Measurements from ENCODE around the gene LGR6.

DNA sequence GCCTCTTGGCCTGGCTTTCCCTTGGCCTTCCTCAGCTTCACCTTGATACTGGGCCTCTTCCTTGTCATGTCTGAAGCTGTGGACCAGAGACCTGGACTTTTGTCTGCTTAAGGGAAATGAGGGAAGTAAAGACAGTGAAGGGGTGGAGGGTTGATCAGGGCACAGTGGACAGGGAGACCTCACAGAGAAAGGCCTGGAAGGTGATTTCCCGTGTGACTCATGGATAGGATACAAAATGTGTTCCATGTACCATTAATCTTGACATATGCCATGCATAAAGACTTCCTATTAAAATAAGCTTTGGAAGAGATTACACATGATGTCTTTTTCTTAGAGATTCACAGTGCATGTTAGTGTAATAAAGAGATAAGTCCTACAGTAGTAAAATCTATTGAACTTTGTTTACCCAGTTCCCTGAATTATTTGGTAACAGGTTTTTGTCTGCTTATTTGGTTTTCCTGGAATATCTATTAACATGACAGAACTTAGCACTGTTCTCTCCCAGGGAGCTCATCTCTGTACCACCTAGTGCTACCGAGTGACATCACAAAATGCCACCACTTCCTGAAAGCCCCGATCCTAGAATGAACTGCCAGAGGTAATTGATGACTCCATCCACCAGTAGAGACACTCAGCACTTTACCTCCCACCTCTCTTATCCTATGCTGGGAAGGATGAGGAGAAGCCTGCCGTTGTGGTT lies 125.9 kb downstream of the LGR6 start:
- TF ChIP-seq, protein P1, sequence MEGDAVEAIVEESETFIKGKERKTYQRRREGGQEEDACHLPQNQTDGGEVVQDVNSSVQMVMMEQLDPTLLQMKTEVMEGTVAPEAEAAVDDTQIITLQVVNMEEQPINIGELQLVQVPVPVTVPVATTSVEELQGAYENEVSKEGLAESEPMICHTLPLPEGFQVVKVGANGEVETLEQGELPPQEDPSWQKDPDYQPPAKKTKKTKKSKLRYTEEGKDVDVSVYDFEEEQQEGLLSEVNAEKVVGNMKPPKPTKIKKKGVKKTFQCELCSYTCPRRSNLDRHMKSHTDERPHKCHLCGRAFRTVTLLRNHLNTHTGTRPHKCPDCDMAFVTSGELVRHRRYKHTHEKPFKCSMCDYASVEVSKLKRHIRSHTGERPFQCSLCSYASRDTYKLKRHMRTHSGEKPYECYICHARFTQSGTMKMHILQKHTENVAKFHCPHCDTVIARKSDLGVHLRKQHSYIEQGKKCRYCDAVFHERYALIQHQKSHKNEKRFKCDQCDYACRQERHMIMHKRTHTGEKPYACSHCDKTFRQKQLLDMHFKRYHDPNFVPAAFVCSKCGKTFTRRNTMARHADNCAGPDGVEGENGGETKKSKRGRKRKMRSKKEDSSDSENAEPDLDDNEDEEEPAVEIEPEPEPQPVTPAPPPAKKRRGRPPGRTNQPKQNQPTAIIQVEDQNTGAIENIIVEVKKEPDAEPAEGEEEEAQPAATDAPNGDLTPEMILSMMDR (IDR thresholded peaks at IDR 0.05): no peak
- no peak for TF ChIP-seq POLR2A (IDR thresholded peaks at IDR 0.05)

All from Peyer's patch (tissue), 4 donors.